Stimulated activated CD8-positive, alpha-beta memory T cell treated with anti-CD3 and anti-CD28 coated beads, Interleukin-15, amount 100 ng/mL, for 1 hour (primary cell): ENCODE results near the gene RBPJ.
"Not testable (repeated sequence)": the region's sequence is repeated elsewhere in the genome, so short reads cannot be mapped to it uniquely, and the experiment has no call there.

ENCODE experiments used
- DNase-seq: peaks from one replicate; pipeline ENCODE4 v3.0.0-alpha.2; 2020; ENCODE audit warnings: low read depth

RBPJ gene

GRCh38 chr4:26342328-26343037, 21.7 kb downstream of the RBPJ start:
- no peak for DNase-seq

GRCh38 chr4:26343038-26343398, 22.2 kb downstream of the RBPJ start:
- no peak for DNase-seq

DNA sequence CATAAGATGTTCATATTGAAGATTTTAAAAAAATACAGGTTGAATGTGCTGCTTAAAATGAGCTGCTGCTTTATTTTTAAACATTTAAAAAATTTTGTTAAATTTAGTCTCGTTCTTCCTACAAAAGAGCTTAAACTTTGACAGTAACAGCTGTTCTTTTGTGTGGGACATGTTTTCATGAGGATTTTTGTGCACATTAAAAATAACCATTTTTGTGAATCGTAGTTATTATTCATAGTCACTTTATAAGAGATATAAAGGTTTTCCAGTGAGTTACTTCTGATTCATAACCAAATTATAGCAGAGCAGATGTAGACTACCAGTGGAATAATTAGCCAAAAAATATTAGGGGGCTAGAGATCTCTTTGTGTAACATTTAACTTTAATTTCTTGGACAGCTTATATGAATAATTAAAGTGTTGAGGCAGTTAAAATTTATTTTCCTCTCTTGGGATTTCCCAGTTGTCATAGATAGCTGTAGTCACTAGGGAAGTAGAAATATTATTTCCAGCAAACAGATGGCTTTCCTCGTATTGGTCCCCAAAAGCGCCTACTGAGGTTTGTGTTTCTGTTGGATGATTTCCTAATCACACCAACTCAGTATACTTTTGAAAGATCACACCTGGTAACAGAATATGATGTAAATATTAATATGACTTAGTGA, 24.2 kb downstream of the RBPJ start:
- no peak for DNase-seq

DNA sequence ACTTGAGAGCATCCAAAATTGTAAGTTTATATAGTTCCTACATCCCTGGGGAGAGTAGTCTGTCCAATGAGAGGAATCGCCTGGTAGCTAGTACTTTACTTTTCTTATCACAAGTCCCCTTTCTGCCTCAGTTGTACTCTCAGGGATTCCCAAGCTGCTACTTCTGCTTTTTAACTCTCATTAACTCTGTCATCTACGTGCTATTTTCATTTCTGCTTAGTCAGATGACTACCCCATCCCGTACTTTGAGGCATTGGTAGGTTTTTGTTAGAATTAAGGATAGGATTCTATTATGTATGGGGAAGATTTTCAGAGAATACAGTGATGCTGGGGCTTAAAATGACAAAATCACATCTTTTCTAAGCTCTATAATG, 24.7 kb downstream of the RBPJ start:
- DNase-seq: no peak

DNA sequence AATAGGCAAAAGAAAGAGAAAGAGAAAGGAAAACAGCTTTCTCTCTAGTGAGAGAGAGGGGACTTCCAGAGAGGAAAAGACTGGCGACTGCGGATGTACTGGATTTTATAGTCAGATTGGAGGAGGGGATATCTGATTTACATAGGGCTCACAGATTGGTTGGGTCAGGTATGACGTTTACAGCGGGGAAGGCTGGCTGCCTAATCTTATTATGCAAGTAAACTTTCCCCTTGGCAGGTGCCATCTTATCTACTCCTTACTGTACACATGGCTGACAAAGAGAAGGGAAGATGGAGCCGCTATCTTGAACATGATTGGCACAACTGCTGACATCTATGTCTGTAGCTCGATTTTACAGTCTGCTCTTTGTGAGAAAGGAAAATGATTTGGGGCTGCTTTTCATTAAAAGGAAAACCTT, 25.4 kb downstream of the RBPJ start:
- no peak for DNase-seq

- DNase-seq: no peak
Measured at GRCh38 chr4:26349496-26349895, 28.7 kb downstream of the RBPJ start.

- DNase-seq: no peak
Measured at GRCh38 chr4:26351685-26352084, 30.9 kb downstream of the RBPJ start.

DNA sequence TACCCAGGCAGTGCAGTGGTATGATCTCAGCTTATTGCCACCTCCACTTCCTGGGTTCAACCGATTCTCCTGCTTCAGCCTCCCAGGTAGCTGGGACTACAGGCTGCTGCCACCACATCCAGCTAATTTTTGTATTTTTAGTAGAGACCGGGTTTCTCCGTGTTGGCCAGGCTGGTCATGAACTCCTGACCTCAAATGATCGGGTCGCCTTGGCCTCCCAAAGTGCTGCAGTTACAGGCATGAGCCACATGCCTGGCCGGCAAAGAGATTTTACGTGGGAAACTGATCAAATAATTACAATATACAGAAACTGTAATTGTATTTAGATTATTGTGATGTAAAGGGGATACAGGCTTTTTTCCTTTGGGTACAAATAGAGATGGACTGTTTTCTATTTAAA, 33.7 kb downstream of the RBPJ start:
- no peak for DNase-seq

GRCh38 chr4:26355392-26356052, 34.7 kb downstream of the RBPJ start:
- DNase-seq: no peak

DNA sequence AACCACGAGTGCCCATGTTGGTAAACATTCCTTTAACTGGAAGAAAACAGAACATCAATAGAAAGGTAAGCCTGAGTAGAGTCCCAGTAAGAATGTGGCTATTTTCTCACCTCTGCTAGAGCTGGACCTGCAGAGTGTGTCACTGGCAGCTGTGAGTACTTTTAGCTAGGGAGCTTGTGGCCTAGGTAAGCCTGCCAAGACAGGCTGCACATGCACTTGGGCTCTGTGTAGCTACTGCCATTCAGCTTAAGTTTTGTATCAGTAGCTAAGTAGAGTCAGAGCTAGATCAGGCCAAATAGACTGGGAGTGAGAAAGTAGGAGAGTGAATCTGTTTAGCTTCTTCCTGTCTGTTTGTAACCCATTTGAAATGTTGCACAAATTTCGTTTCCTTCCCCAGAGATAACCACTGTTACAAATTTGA, 35.3 kb downstream of the RBPJ start:
- DNase-seq: no peak

- DNase-seq: not testable (repeated sequence)
Measured at GRCh38 chr4:26359521-26359920, 38.7 kb downstream of the RBPJ start.

GRCh38 chr4:26360273-26360672, 39.5 kb downstream of the RBPJ start:
- no peak for DNase-seq

DNA sequence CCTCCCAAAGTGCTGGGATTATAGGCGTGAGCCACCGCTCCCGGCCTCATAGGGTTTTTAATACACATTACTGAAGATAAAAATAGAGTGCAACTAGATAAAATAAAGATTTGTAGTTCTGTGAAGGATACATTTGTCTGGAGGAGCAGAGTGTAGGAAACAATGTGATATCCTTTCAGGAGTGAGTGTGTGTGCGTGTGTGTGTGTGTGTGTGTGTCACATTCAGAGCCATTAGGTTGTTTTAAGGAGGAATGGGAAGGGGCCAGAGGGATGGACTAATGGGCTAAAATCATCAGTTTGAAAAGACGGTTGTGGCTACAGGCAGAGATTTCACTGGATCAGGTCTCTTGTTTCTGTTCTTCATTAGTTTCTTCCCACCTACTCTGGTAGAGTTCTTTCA, 40.0 kb downstream of the RBPJ start:
- DNase-seq: no peak

DNA sequence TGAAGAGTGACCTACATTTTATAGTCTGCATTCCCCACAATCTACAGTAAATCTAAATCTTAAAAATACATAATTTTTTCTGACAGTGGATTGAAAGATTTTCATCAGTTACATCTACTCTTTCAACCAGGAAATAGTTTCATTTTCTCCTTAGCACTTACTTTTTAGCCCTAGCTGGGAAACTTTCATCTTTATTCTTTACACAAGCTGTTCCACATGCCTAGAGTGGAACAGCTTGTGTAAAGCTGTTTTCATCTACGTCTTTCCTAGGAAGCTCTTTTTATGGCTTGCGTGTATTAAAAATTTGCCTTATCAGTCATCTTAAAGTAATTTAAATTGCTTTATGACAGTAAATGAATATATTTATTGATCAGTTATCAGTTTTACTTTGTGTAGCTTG, 40.5 kb downstream of the RBPJ start:
- no peak for DNase-seq

DNA sequence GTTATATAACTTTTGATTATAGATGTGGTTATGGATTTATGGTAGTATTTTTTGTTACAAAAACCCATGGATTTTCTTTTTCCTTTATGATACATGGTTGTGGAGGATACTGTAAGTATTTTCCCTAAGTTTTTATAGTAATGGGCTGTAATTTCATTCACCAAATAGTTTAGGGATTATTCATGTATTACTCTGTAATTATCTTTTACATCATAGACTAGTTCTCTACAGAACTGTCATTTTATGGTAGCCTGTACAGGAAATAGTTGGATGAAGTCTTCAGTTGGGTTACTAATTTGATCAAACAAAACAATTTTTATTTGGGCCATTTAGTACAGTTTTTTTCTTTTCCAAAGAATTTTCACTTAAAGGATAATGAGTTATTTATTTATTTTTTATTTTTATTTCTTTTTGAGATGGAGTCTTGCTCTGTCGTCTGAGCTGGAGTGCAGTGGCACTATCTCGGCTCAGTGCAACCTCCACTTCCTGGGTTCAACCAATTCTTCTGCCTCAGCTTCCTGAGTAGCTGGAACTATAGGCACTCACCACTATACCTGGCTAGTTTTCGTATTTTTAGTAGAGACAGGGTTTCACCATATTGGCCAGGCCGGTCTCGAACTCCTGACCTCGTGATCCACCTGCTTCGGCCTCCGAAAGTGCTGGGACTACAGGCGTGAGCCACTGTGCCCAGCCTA, 42.1 kb downstream of the RBPJ start:
- DNase-seq: no peak

DNA sequence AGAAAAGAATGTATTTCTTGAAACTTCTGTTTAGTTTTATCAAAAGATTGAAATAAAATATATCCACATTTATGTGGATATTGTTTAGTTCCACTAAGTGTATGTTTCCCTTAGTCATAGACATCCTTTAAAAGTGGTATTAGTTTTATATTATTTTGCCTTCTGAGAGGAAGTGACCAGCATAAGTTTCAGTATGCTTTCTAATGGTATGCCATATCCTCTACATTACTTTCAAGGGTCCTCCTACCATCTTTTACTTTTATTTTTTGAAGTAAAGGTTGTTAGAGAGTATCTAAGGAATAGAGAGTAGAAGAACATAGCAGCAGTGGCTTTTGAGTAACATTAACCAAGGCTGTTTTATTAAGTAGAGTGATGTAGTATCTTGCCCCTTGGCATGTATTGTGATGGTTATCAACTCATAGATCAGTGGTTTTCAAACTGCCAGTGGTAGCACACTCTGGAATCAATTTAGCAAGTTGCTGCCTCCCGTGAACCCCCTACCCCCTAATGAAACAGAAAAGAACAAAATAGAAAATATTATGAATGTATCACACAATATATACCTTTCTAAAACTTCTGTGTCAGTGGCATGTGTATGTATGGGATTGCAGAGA, 44.8 kb downstream of the RBPJ start:
- DNase-seq: no peak

- DNase-seq: no peak
Measured at GRCh38 chr4:26367811-26368210, 47.0 kb downstream of the RBPJ start.

DNA sequence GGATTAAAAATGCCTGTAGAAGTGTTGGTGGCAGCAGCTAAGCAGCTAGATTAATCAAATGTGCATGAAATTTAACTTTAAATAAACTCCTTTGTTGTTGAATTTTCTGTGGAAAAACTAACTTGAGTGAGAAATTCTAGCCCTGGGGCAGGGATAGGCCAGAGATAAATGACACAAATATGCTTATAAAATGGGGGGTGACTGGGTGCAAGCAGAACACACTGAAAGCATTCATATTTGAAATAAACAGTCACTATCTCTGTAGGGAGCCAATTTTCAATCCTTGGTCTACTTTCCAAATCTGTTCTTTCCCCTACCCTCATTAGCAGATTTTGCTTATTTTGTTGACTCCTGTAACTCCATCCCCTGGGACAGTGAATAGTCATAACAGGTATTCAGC, 47.9 kb downstream of the RBPJ start:
- DNase-seq: no peak

GRCh38 chr4:26369132-26369531, 48.3 kb downstream of the RBPJ start:
- DNase-seq: no peak

DNA sequence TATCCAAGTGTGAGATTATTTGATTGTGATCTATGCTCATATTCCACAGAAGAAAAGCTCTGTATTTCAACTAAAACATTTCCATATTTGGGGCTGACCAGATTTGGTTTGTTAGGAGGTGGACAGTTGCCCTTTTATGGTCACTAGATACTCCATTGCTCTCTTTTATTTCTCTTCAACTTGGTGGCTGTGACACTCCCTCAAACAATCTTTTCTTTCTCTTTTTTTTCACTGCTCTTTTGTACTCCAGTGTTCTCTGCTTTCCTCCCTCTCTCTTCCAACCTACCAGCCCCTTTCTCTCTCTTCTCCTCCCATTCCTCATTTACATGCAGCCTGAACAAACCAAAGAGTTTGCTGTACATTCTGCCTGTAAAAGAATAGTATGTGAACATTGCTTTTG, 48.8 kb downstream of the RBPJ start:
- no peak for DNase-seq

- no peak for DNase-seq
Measured at GRCh38 chr4:26372076-26372475, 51.3 kb downstream of the RBPJ start.

DNA sequence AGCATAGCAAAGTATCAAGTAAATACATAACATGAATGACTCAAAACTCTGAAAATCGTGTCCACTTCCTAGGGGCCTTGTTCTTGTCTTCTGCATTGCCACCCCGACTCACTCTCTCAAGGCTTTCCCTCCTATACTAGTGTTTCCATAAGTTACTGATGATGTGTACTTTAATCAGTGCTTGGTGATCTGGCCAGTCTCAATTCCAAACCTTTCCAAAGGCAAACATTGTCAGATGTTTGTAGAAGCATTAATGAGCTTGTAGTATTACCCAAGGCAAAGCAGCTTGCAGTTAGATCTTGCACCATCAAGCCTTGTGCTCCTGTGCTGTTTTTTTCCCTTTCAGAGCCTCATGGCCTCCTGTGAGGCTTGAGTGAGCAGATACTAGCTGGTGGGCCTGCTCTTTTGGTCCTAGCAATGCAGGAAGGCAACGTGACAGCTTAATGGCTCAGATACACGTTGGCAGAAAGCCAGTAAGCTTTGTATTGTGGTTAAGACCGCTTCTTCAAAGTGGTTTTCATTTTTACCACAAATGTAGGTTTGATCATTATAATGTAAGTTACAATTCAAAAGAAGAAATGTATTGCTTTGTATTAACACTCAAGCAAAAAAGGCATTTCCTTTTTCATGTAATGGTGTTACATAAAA, 51.8 kb downstream of the RBPJ start:
- DNase-seq: peak; percentile 1
